ENCODE results near the gene PRR13. TPM values are rescaled to one million over a fixed set of nuclear protein-coding genes. Genes with fewer than 3 reads are reported as not detected.

Gene PRR13
- total RNA-seq, 1 donor from 2014 or later: 190 TPM

- Histone ChIP-seq H3K4me3 (ENCODE audit: insufficient read depth, low read depth, low read length) (peak overlapping the region; percentile 100), H3K9me3 (ENCODE audit: insufficient read depth, low read depth, low read length) (no peaks in the 10 kb centered on the region), H3K27ac (ENCODE audit: low read depth, low read length) (no peak overlapping the region), H3K4me2 (ENCODE audit: low read length) (peak overlapping the region; percentile 96), H3K27me3 (ENCODE audit: insufficient read depth, low read length) (no peaks in the 10 kb centered on the region), H3K79me2 (ENCODE audit: insufficient read depth, low read length) (peaks cover 70% of the 10 kb centered on the region), H4K20me1 (ENCODE audit: insufficient read depth, low read length) (peaks cover 65% of the 10 kb centered on the region), H3K4me1 (ENCODE audit: insufficient read depth, low read length) (peaks cover 10% of the 10 kb centered on the region), H3K9ac (ENCODE audit: low read length) (peak overlapping the region; percentile 99), H2AFZ (ENCODE audit: low read depth, low read length) (no peak overlapping the region), H3K36me3 (ENCODE audit: insufficient read depth, low read length) (peaks cover 51% of the 10 kb centered on the region)
- Mint-ChIP-seq H3K36me3 (ENCODE audit: low read depth, unreplicated experiment) (peaks cover 10% of the 10 kb centered on the region), H3K9me3 (ENCODE audit: unreplicated experiment) (no peaks in the 10 kb centered on the region), H3K27ac (ENCODE audit: unreplicated experiment) (peak overlapping the region; percentile 72), H3K4me1 (ENCODE audit: low read depth, unreplicated experiment) (peaks cover 8% of the 10 kb centered on the region), H3K4me3 (ENCODE audit: unreplicated experiment) (peak overlapping the region; percentile 98), H3K27me3 (ENCODE audit: low read depth, unreplicated experiment) (no peaks in the 10 kb centered on the region)
- DNase-seq (ENCODE audit: low read depth): no peak
- no peak for FAIRE-seq
- no peak for TF ChIP-seq EZH2 (IDR thresholded peaks at IDR 0.05; ENCODE audit: insufficient read depth, low read length)
- TF ChIP-seq CTCF (IDR thresholded peaks at IDR 0.05; ENCODE audit: insufficient read depth, low read depth, low read length): no peak
These were observed 12.6 kb downstream of the PRR13 start for GRCh38 chr12:53453953-53454640.

- Histone ChIP-seq H3K9me3 (ENCODE audit: insufficient read depth, low read depth, low read length) (no peaks in the 10 kb centered on the region), H3K79me2 (ENCODE audit: insufficient read depth, low read length) (peaks cover 76% of the 10 kb centered on the region), H3K4me2 (ENCODE audit: low read length) (peak overlapping the region; percentile 96), H2AFZ (ENCODE audit: low read depth, low read length) (no peak overlapping the region), H3K4me1 (ENCODE audit: insufficient read depth, low read length) (peaks cover 10% of the 10 kb centered on the region), H4K20me1 (ENCODE audit: insufficient read depth, low read length) (peaks cover 71% of the 10 kb centered on the region), H3K36me3 (ENCODE audit: insufficient read depth, low read length) (peaks cover 57% of the 10 kb centered on the region), H3K27ac (ENCODE audit: low read depth, low read length) (no peak overlapping the region), H3K9ac (ENCODE audit: low read length) (peak overlapping the region; percentile 99), H3K4me3 (ENCODE audit: insufficient read depth, low read depth, low read length) (peak overlapping the region; percentile 100), H3K27me3 (ENCODE audit: insufficient read depth, low read length) (no peaks in the 10 kb centered on the region)
- TF ChIP-seq EZH2 (IDR thresholded peaks at IDR 0.05; ENCODE audit: insufficient read depth, low read length) (no peak), CTCF (IDR thresholded peaks at IDR 0.05; ENCODE audit: insufficient read depth, low read depth, low read length) (no peak)
- DNase-seq (ENCODE audit: low read depth) (no peak), FAIRE-seq (no peak)
- no peaks in the 10 kb centered on the region for H3K9me3 Mint-ChIP-seq (ENCODE audit: unreplicated experiment)
- H3K36me3 Mint-ChIP-seq (ENCODE audit: low read depth, unreplicated experiment): peaks cover 12% of the 10 kb centered on the region
- no peaks in the 10 kb centered on the region for H3K27me3 Mint-ChIP-seq (ENCODE audit: low read depth, unreplicated experiment)
- H3K4me3 Mint-ChIP-seq (ENCODE audit: unreplicated experiment): peak overlapping the region; percentile 98
- H3K27ac Mint-ChIP-seq (ENCODE audit: unreplicated experiment): no peak overlapping the region
- H3K4me1 Mint-ChIP-seq (ENCODE audit: low read depth, unreplicated experiment): peaks cover 9% of the 10 kb centered on the region
These were observed 13.2 kb downstream of the PRR13 start for GRCh38 chr12:53454707-53455106.

Measured in astrocyte (in vitro differentiated cells and primary cell).